Measurements from ENCODE around the gene AP2M1. TPM values are rescaled to one million over a fixed set of nuclear protein-coding genes. Genes with fewer than 3 reads are reported as not detected.

The AP2M1 gene
- total and polyA plus RNA-seq, 10 of the 15 experiments (the other 5 are each of a cell fraction or from before 2014, with no cell fraction given), result 65.6 to 356 (median 161) TPM

DNA sequence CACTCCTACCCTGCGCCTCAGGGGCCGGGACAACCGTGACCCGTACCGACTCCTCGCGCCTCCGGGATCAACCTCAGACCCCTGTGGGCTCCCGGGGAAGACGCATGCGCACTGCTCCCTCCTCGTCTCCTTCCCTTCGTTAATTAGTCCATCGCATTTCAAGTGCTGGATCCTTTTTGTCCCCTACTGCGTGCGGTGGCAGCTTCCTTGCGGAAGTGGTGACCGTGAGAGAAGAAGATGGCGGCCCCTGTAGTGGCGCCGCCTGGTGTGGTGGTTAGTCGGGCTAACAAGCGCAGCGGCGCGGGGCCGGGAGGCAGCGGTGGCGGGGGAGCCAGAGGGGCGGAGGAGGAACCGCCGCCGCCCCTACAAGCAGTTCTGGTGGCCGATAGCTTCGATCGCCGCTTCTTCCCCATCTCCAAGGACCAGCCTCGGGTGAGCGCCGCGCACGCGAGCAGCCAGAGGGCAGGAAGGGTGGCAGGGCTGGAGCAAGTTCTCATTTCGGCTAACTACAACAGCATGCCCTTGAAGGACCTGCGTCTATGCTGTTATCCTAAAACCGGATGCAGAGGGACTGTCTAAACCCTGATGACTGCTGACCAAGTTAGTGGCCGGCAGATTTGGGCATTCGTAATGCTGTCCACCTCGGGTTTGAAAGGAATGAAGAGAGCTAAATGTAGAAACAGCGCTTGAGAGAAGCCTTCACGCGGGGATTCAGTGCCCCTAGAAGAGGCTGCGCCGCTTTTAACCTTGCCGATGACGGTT, 39.3 kb upstream of the AP2M1 start, which contains the start of gene EIF2B5 (continued):
- TF ChIP-seq, protein P1, sequence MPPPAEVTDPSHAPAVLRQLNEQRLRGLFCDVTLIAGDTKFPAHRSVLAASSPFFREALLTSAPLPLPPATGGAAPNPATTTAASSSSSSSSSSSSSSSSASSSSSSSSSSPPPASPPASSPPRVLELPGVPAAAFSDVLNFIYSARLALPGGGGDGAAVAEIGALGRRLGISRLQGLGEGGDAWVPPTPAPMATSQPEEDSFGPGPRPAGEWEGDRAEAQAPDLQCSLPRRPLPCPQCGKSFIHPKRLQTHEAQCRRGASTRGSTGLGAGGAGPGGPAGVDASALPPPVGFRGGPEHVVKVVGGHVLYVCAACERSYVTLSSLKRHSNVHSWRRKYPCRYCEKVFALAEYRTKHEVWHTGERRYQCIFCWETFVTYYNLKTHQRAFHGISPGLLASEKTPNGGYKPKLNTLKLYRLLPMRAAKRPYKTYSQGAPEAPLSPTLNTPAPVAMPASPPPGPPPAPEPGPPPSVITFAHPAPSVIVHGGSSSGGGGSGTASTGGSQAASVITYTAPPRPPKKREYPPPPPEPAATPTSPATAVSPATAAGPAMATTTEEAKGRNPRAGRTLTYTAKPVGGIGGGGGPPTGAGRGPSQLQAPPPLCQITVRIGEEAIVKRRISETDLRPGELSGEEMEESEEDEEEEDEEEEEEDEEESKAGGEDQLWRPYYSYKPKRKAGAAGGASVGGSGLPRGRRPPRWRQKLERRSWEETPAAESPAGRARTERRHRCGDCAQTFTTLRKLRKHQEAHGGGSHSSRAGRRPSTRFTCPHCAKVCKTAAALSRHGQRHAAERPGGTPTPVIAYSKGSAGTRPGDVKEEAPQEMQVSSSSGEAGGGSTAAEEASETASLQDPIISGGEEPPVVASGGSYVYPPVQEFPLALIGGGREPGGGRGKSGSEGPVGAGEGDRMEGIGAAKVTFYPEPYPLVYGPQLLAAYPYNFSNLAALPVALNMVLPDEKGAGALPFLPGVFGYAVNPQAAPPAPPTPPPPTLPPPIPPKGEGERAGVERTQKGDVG (CRISPR knock-in tag; IDR thresholded peaks at IDR 0.05), result no peak
- TF ChIP-seq TCF12 (IDR thresholded peaks at IDR 0.05; ENCODE audit: low read depth, low read length), result 0 out of 2 replicates have a peak, but pooled peaks have one; percentile 34
- TF ChIP-seq IKZF2 (IDR thresholded peaks at IDR 0.05), result peak; percentile 76
- peak; percentile 91 for TF ChIP-seq MXI1 (IDR thresholded peaks at IDR 0.05; ENCODE audit: low read depth, low read length)
- TF ChIP-seq, protein P2, sequence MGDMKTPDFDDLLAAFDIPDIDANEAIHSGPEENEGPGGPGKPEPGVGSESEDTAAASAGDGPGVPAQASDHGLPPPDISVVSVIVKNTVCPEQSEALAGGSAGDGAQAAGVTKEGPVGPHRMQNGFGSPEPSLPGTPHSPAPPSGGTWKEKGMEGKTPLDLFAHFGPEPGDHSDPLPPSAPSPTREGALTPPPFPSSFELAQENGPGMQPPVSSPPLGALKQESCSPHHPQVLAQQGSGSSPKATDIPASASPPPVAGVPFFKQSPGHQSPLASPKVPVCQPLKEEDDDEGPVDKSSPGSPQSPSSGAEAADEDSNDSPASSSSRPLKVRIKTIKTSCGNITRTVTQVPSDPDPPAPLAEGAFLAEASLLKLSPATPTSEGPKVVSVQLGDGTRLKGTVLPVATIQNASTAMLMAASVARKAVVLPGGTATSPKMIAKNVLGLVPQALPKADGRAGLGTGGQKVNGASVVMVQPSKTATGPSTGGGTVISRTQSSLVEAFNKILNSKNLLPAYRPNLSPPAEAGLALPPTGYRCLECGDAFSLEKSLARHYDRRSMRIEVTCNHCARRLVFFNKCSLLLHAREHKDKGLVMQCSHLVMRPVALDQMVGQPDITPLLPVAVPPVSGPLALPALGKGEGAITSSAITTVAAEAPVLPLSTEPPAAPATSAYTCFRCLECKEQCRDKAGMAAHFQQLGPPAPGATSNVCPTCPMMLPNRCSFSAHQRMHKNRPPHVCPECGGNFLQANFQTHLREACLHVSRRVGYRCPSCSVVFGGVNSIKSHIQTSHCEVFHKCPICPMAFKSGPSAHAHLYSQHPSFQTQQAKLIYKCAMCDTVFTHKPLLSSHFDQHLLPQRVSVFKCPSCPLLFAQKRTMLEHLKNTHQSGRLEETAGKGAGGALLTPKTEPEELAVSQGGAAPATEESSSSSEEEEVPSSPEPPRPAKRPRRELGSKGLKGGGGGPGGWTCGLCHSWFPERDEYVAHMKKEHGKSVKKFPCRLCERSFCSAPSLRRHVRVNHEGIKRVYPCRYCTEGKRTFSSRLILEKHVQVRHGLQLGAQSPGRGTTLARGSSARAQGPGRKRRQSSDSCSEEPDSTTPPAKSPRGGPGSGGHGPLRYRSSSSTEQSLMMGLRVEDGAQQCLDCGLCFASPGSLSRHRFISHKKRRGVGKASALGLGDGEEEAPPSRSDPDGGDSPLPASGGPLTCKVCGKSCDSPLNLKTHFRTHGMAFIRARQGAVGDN (IDR thresholded peaks at IDR 0.05), result peak; percentile 48; the same call in 1 of the 2 replicates
- TF ChIP-seq ZSCAN29 (IDR thresholded peaks at IDR 0.05), result peak; percentile 89
- TF ChIP-seq NBN (IDR thresholded peaks at IDR 0.05), result peak; percentile 71
- TF ChIP-seq SREBF2 (IDR thresholded peaks at IDR 0.05; ENCODE audit: low read length), result no peak
- no peak for TF ChIP-seq CHD4 (IDR thresholded peaks at IDR 0.05)
- no peak for TF ChIP-seq NFIC (IDR thresholded peaks at IDR 0.05; ENCODE audit: low read depth, low read length)
- TF ChIP-seq, protein P3, sequence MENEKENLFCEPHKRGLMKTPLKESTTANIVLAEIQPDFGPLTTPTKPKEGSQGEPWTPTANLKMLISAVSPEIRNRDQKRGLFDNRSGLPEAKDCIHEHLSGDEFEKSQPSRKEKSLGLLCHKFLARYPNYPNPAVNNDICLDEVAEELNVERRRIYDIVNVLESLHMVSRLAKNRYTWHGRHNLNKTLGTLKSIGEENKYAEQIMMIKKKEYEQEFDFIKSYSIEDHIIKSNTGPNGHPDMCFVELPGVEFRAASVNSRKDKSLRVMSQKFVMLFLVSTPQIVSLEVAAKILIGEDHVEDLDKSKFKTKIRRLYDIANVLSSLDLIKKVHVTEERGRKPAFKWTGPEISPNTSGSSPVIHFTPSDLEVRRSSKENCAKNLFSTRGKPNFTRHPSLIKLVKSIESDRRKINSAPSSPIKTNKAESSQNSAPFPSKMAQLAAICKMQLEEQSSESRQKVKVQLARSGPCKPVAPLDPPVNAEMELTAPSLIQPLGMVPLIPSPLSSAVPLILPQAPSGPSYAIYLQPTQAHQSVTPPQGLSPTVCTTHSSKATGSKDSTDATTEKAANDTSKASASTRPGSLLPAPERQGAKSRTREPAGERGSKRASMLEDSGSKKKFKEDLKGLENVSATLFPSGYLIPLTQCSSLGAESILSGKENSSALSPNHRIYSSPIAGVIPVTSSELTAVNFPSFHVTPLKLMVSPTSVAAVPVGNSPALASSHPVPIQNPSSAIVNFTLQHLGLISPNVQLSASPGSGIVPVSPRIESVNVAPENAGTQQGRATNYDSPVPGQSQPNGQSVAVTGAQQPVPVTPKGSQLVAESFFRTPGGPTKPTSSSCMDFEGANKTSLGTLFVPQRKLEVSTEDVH (IDR thresholded peaks at IDR 0.05; ENCODE audit: low read depth, partially characterized antibody), result no peak
- TF ChIP-seq POU2F2 (IDR thresholded peaks at IDR 0.05; ENCODE audit: borderline replicate concordance, low read depth, low read length), result peak; percentile 84; the same call in 2 of the 3 replicates
- TF ChIP-seq PAX5 (IDR thresholded peaks at IDR 0.05; ENCODE audit: borderline replicate concordance, low read depth, low read length), result 0 out of 2 replicates have a peak, but pooled peaks have one; percentile 18
- peak; percentile 41; the same call in 1 of the 2 replicates for TF ChIP-seq SMARCA5 (IDR thresholded peaks at IDR 0.05)
- TF ChIP-seq ZNF207 (IDR thresholded peaks at IDR 0.05; ENCODE audit: borderline replicate concordance), result peak; percentile 72; the same call in 1 of the 2 replicates
- no peak for TF ChIP-seq HDAC6 (IDR thresholded peaks at IDR 0.05; ENCODE audit: unreplicated experiment)
- peak; percentile 70; the same call in 1 of the 2 replicates for TF ChIP-seq TARDBP (IDR thresholded peaks at IDR 0.05; ENCODE audit: borderline replicate concordance)
- peak; percentile 69 to 83 for TF ChIP-seq BHLHE40 (IDR thresholded peaks at IDR 0.05; ENCODE audit: borderline replicate concordance in 1 of 2, low read depth in 2 of 2, low read length in 1 of 2)
- TF ChIP-seq, protein P4, sequence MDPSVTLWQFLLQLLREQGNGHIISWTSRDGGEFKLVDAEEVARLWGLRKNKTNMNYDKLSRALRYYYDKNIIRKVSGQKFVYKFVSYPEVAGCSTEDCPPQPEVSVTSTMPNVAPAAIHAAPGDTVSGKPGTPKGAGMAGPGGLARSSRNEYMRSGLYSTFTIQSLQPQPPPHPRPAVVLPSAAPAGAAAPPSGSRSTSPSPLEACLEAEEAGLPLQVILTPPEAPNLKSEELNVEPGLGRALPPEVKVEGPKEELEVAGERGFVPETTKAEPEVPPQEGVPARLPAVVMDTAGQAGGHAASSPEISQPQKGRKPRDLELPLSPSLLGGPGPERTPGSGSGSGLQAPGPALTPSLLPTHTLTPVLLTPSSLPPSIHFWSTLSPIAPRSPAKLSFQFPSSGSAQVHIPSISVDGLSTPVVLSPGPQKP (IDR thresholded peaks at IDR 0.05; ENCODE audit: low read depth, low read length), result peak; percentile 91

Measured in GM12878 (cell line).